Caco-2 (cell line): Measurements from ENCODE around the gene SH3D19. TPM values are rescaled to one million over a fixed set of nuclear protein-coding genes. Genes with fewer than 3 reads are reported as not detected.

Experiments used
- BruUV-seq: library from RNA; stranded (reverse); fragments of 400-500 nt; replicated peaks from 2 replicates; lab custom pipeline; 2021; lab: Mats Ljungman, UMichigan
- CTCF ChIA-PET: fragments of 300-600 bp; sonication (Branson Sonifier 250); formaldehyde crosslinking; loops from one replicate; lab custom pipeline; 2022; ENCODE audit warnings: antibody characterized with exemption; lab: Charles Lee
- POLR2A ChIA-PET: fragments of 300-600 bp; sonication (Branson Sonifier 250); formaldehyde crosslinking; loops from one replicate; lab custom pipeline; 2022; ENCODE audit warnings: antibody characterized with exemption; lab: Charles Lee
- DNase-seq, 2 experiments: peaks; one replicate each; pipeline versions ENCODE4 v3.0.0 to v3.0.0-alpha.2; 2020 to 2022
- H3K27me3 ChIP-seq: replicated peaks from 2 replicates; pipeline ENCODE4 v1.6.0; 2011; ENCODE audit warnings: low read length; ENCODE audit not compliant: control insufficient read depth, insufficient read depth
- H3K36me3 ChIP-seq: 2 replicates; pipeline ENCODE4 v1.5.1; 2011; ENCODE audit warnings: low read length; ENCODE audit not compliant: control insufficient read depth, insufficient read depth
- H3K4me1 ChIP-seq: fragments of 250-450 bp; sonication (Bioruptor Pico); 2 replicates; pipeline ENCODE4 v1.5.1; 2020; ENCODE audit warnings: mild to moderate bottlenecking
- H3K4me3 ChIP-seq: 2 replicates; pipeline ENCODE4 v1.5.1; 2011; ENCODE audit warnings: low read depth, mild to moderate bottlenecking, control low read depth, low read length
- H3K9me3 ChIP-seq: fragments of 250-450 bp; sonication (Bioruptor Pico); 2 replicates; pipeline ENCODE4 v1.5.1; 2020; ENCODE audit warnings: mild to moderate bottlenecking, moderate library complexity
- H3K27ac Mint-ChIP-seq: one replicate; pipeline ENCODE4 v1.8.0; 2022; ENCODE audit warnings: mixed read lengths; ENCODE audit not compliant: unreplicated experiment
- H3K27me3 Mint-ChIP-seq: one replicate; pipeline ENCODE4 v1.8.0; 2022; ENCODE audit warnings: mixed read lengths; ENCODE audit not compliant: insufficient read depth, unreplicated experiment
- H3K36me3 Mint-ChIP-seq: one replicate; pipeline ENCODE4 v1.8.0; 2022; ENCODE audit warnings: mild to moderate bottlenecking, mixed read lengths; ENCODE audit not compliant: insufficient read depth, unreplicated experiment
- H3K4me1 Mint-ChIP-seq: one replicate; pipeline ENCODE4 v1.8.0; 2022; ENCODE audit warnings: low read depth, mixed read lengths; ENCODE audit not compliant: unreplicated experiment
- H3K4me3 Mint-ChIP-seq: one replicate; pipeline ENCODE4 v1.8.0; 2022; ENCODE audit warnings: mild to moderate bottlenecking, moderate library complexity, mixed read lengths; ENCODE audit not compliant: unreplicated experiment
- H3K9me3 Mint-ChIP-seq: one replicate; pipeline ENCODE4 v1.8.0; 2022; ENCODE audit warnings: mixed read lengths; ENCODE audit not compliant: unreplicated experiment
- CTCF ChIP-seq, 2 experiments: fragments of 200-600 bp in 1 of 2; IDR thresholded peaks; 1 replicate in 1 of 2; 2 replicates in 1 of 2; pipeline versions ENCODE4 v1.5.1 to v1.8.0; 2011 to 2022; ENCODE audit warnings: antibody characterized with exemption in 1 of 2, control low read depth in 1 of 2, inconsistent platforms in 1 of 2, low read depth in 1 of 2, low read length in 1 of 2, mild to moderate bottlenecking in 1 of 2, moderate library complexity in 1 of 2; ENCODE audit not compliant: insufficient read depth in 1 of 2, severe bottlenecking in 1 of 2, unreplicated experiment in 1 of 2
- intact Hi-C: fragments of 100-400 bp; cut with micrococcal nuclease; formaldehyde crosslinking; loops from one replicate; pipeline ENCODE4 v1.10.0; 2022; ENCODE audit not compliant: unreplicated experiment
- total RNA-seq: library from RNA; stranded (reverse); gene quantifications from 2 replicates; pipeline ENCODE4 v1.2.3, GENCODE V29; 2022

The SH3D19 gene
- total RNA-seq, 1 experiment from 2014 or later, result 57.8 TPM

DNA sequence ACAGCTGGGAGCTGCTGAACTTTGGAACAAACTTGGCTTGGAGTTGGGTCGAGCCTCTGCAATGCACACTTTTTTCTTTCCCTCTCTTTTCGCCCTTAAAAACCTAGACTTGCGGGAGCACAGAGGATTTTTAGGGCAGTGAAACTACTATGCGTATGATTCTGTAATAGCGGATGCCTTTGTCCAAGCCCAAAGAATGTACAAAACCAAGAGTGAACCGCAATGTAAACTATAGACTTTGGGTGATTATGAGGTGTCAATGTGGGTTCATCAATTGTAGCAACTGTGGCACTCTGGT, 493 bp upstream of the SH3D19 start:
- DNase-seq, result no peak
- Mint-ChIP-seq H3K27ac (peak overlapping the region; percentile 89), H3K27me3 (no peaks in the 10 kb centered on the region), H3K4me3 (peak overlapping the region; percentile 86), H3K9me3 (peaks cover 6% of the 10 kb centered on the region), H3K4me1 (peaks cover 34% of the 10 kb centered on the region), H3K36me3 (no peaks in the 10 kb centered on the region)
- CTCF ChIA-PET, result interaction anchor here (1.1 to 1.5 kb wide), 2 partner anchors 37 to 83 kb away, joined by 3 to 8 read pairs; partner anchors contain the start of gene FHIP1A
- Histone ChIP-seq H3K27me3 (no peaks in the 10 kb centered on the region), H3K36me3 (no peaks in the 10 kb centered on the region), H3K4me3 (peak overlapping the region; percentile 59), H3K4me1 (peaks cover 30% of the 10 kb centered on the region), H3K9me3 (no peaks in the 10 kb centered on the region)
- BruUV-seq, result no TSS peak
- POLR2A ChIA-PET, result interaction anchor here (0.6 to 1.9 kb wide), 12 partner anchors 9 to 310 kb away, joined by 3 to 20 read pairs (median 4); no protein-coding TSS in a partner anchor
- intact Hi-C loops, result loop anchor here (1.0 to 2.0 kb wide), 2 partner anchors 15 to 49 kb away; partner anchors contain the start of gene PRSS48
- TF ChIP-seq CTCF (IDR thresholded peaks at IDR 0.05; ENCODE audit: insufficient read depth in 1 of 2, low read depth in 1 of 2, low read length in 1 of 2, severe bottlenecking in 1 of 2, unreplicated experiment in 1 of 2), result no peak

DNA sequence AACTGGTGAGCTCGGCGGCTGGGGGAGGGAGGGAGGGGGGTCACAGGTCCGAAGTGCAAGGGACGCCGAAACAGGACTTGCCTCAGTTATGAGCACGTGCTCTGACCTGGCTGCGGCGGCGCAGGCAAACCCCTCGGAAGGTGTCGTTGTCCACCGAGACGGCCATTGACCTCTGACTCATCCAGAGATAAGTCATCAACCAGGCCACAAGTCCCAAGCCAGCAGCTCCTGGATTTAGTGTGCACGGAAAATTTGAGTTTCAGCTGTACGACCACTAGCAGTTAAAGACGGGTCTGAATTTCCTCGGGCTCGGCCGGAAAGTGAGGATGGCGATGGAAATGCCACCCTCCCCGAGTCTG, 674 bp downstream of the SH3D19 start:
- H3K27me3 ChIP-seq, result no peaks in the 10 kb centered on the region
- H3K36me3 Mint-ChIP-seq, result no peaks in the 10 kb centered on the region
- ChIA-PET CTCF (interaction anchor here (0.9 to 1.2 kb wide), 2 partner anchors 27 to 48 kb away, joined by 3 to 4 read pairs; partner anchors contain the start of gene PRSS48), POLR2A (interaction anchor here (0.6 to 1.9 kb wide), 18 partner anchors 10 to 308 kb away, joined by 3 to 20 read pairs (median 5); no protein-coding TSS in a partner anchor)
- peak; percentile 93 to 97 for DNase-seq
- no peaks in the 10 kb centered on the region for H3K36me3 ChIP-seq
- no peaks in the 10 kb centered on the region for H3K9me3 Mint-ChIP-seq
- H3K27ac Mint-ChIP-seq, result peak overlapping the region; percentile 89
- peak overlapping the region; percentile 86 for H3K4me3 Mint-ChIP-seq
- peaks cover 31% of the 10 kb centered on the region for H3K4me1 ChIP-seq
- intact Hi-C loops, result loop anchor here (1.0 to 2.0 kb wide), 5 partner anchors 11 to 85 kb away; partner anchors contain the start of genes FHIP1A and PRSS48
- H3K27me3 Mint-ChIP-seq, result no peaks in the 10 kb centered on the region
- peaks cover 34% of the 10 kb centered on the region for H3K4me1 Mint-ChIP-seq
- H3K4me3 ChIP-seq, result peak overlapping the region; percentile 59
- TF ChIP-seq CTCF (IDR thresholded peaks at IDR 0.05; ENCODE audit: insufficient read depth in 1 of 2, low read depth in 1 of 2, low read length in 1 of 2, severe bottlenecking in 1 of 2, unreplicated experiment in 1 of 2), result no peak
- BruUV-seq, result no TSS peak
- H3K9me3 ChIP-seq, result no peaks in the 10 kb centered on the region

- Mint-ChIP-seq H3K4me3 (peak overlapping the region; percentile 86), H3K27me3 (no peaks in the 10 kb centered on the region), H3K9me3 (no peaks in the 10 kb centered on the region), H3K27ac (peak overlapping the region; percentile 89), H3K36me3 (no peaks in the 10 kb centered on the region), H3K4me1 (peaks cover 32% of the 10 kb centered on the region)
- ChIA-PET POLR2A (interaction anchor here (0.6 to 1.9 kb wide), 15 partner anchors 9 to 197 kb away, joined by 3 to 20 read pairs (median 5); no protein-coding TSS in a partner anchor), CTCF (interaction anchor here (0.9 to 1.2 kb wide), 2 partner anchors 26 to 48 kb away, joined by 3 to 4 read pairs; partner anchors contain the start of gene PRSS48)
- H3K9me3 ChIP-seq, result peaks cover 3% of the 10 kb centered on the region; the same call in 1 of the 2 replicates
- H3K4me1 ChIP-seq, result peaks cover 31% of the 10 kb centered on the region
- H3K36me3 ChIP-seq, result no peaks in the 10 kb centered on the region
- intact Hi-C loops, result loop anchor here (1.0 to 2.0 kb wide), 4 partner anchors 11 to 85 kb away; partner anchors contain the start of genes FHIP1A and PRSS48
- no peak for DNase-seq
- TF ChIP-seq CTCF (IDR thresholded peaks at IDR 0.05; ENCODE audit: insufficient read depth in 1 of 2, low read depth in 1 of 2, low read length in 1 of 2, severe bottlenecking in 1 of 2, unreplicated experiment in 1 of 2), result no peak
- TSS peak; percentile 48 for BruUV-seq
- peak overlapping the region; percentile 59 for H3K4me3 ChIP-seq
- no peaks in the 10 kb centered on the region for H3K27me3 ChIP-seq
Observed at GRCh38 chr4:151324124-151324751, 1.2 kb downstream of the SH3D19 start.
